K562 (cell line): ENCODE results near the gene PCBD2.
"Not testable (repeated sequence)": the region's sequence is repeated elsewhere in the genome, so short reads cannot be mapped to it uniquely, and the experiment has no call there.

Source experiments
- ADNP ChIP-seq: fragments of 200-800 bp; sonication (Bioruptor generic); IDR thresholded peaks from 2 replicates; pipeline ENCODE4 v1.6.1; 2016; ENCODE audit warnings: missing genetic modification characterization, missing compliant biosample characterization
- BRF2 ChIP-seq: IDR thresholded peaks from 3 replicates; pipeline ENCODE4 v1.6.1; 2011; ENCODE audit warnings: borderline replicate concordance, mild to moderate bottlenecking; ENCODE audit not compliant: insufficient read length, insufficient read depth
- CBFB ChIP-seq: sonication (generic); formaldehyde crosslinking; IDR thresholded peaks from 2 replicates; pipeline ENCODE4 v1.4.0; 2020; ENCODE audit warnings: mild to moderate bottlenecking, missing genetic modification reagents
- COPS2 ChIP-seq: fragments of 450-650 bp; conservative IDR thresholded peaks from 2 replicates; pipeline ENCODE4 v1.6.1; 2016; ENCODE audit warnings: mild to moderate bottlenecking, moderate library complexity
- EZH2 ChIP-seq: IDR thresholded peaks from 2 replicates; pipeline ENCODE4 v1.6.1; 2012; ENCODE audit warnings: low read depth, mild to moderate bottlenecking, inconsistent platforms, low read length, borderline replicate concordance
- HMGN3 ChIP-seq: IDR thresholded peaks from 2 replicates; pipeline ENCODE4 v1.6.1; 2011; ENCODE audit warnings: borderline replicate concordance, low read depth, mild to moderate bottlenecking, mixed read lengths, low read length; ENCODE audit not compliant: insufficient read length; ENCODE audit errors: extremely low read depth
- KAT2B ChIP-seq: IDR thresholded peaks from one replicate; pipeline ENCODE4 v1.6.1; 2012; ENCODE audit warnings: low read depth, mild to moderate bottlenecking, control low read depth, inconsistent platforms, low read length, moderate library complexity
- NFE2L1 ChIP-seq: fragments of 450-650 bp; IDR thresholded peaks from 2 replicates; pipeline ENCODE4 v1.6.1; 2016; ENCODE audit warnings: missing genetic modification characterization, low read depth, mild to moderate bottlenecking, missing compliant biosample characterization, moderate library complexity, borderline replicate concordance
- OTX1 ChIP-seq: fragments of 450-650 bp; formaldehyde crosslinking; IDR thresholded peaks from 2 replicates; pipeline ENCODE4 v1.4.0; 2022; ENCODE audit warnings: mild to moderate bottlenecking
- ZBTB7A ChIP-seq: IDR thresholded peaks from 2 replicates; pipeline ENCODE4 v1.6.1; 2011; ENCODE audit warnings: low read depth, mild to moderate bottlenecking, low read length, moderate library complexity, borderline replicate concordance; ENCODE audit not compliant: control insufficient read depth
- ZNF274 ChIP-seq: IDR thresholded peaks from 2 replicates; pipeline ENCODE4 v1.6.1; 2011; ENCODE audit warnings: low read depth, mild to moderate bottlenecking, low read length, moderate library complexity, borderline replicate concordance
- TF ChIP-seq, protein P1 (sequence below): sonication (generic); formaldehyde crosslinking; IDR thresholded peaks from 2 replicates; pipeline ENCODE4 v1.8.0; 2022; ENCODE audit warnings: mild to moderate bottlenecking, low read depth, missing genetic modification reagents
- TF ChIP-seq, protein P2 (sequence below), 3 experiments: IDR thresholded peaks in 2 of 3; conservative IDR thresholded peaks in 1 of 3; 2 replicates each; pipeline ENCODE4 v1.5.1; 2011 to 2012; ENCODE audit warnings: low read length in 3 of 3, mild to moderate bottlenecking in 3 of 3, control low read depth in 2 of 3, improper control_type of control experiment in 1 of 3, inconsistent platforms in 1 of 3, low read depth in 1 of 3, mixed read lengths in 1 of 3, moderate library complexity in 1 of 3; ENCODE audit not compliant: insufficient read depth in 2 of 3
- TF ChIP-seq, protein P3 (sequence below): sonication (generic); formaldehyde crosslinking; IDR thresholded peaks from 2 replicates; pipeline ENCODE4 v1.5.0; 2020; ENCODE audit warnings: missing genetic modification reagents

GRCh38 chr5:134880937-134881336 lies 24.0 kb upstream of the PCBD2 start:
- TF ChIP-seq ADNP (tag); HMGN3; ZNF274; BRF2; COPS2; EZH2; CBFB (CRISPR knock-in tag); ZBTB7A; OTX1 (CRISPR knock-in tag); KAT2B; NFE2L1 (tag): not testable (repeated sequence)
- TF ChIP-seq, protein P1, sequence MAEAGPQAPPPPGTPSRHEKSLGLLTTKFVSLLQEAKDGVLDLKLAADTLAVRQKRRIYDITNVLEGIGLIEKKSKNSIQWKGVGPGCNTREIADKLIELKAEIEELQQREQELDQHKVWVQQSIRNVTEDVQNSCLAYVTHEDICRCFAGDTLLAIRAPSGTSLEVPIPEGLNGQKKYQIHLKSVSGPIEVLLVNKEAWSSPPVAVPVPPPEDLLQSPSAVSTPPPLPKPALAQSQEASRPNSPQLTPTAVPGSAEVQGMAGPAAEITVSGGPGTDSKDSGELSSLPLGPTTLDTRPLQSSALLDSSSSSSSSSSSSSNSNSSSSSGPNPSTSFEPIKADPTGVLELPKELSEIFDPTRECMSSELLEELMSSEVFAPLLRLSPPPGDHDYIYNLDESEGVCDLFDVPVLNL (CRISPR knock-in tag): not testable (repeated sequence)
- TF ChIP-seq, protein P2, sequence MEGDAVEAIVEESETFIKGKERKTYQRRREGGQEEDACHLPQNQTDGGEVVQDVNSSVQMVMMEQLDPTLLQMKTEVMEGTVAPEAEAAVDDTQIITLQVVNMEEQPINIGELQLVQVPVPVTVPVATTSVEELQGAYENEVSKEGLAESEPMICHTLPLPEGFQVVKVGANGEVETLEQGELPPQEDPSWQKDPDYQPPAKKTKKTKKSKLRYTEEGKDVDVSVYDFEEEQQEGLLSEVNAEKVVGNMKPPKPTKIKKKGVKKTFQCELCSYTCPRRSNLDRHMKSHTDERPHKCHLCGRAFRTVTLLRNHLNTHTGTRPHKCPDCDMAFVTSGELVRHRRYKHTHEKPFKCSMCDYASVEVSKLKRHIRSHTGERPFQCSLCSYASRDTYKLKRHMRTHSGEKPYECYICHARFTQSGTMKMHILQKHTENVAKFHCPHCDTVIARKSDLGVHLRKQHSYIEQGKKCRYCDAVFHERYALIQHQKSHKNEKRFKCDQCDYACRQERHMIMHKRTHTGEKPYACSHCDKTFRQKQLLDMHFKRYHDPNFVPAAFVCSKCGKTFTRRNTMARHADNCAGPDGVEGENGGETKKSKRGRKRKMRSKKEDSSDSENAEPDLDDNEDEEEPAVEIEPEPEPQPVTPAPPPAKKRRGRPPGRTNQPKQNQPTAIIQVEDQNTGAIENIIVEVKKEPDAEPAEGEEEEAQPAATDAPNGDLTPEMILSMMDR (IDR thresholded peaks at IDR 0.05 in 2 of 3, conservative IDR thresholded peaks at IDR 0.05 in 1 of 3; ENCODE audit: insufficient read depth in 2 of 3, low read depth in 1 of 3, low read length in 3 of 3): not testable (repeated sequence)
- TF ChIP-seq, protein P3, sequence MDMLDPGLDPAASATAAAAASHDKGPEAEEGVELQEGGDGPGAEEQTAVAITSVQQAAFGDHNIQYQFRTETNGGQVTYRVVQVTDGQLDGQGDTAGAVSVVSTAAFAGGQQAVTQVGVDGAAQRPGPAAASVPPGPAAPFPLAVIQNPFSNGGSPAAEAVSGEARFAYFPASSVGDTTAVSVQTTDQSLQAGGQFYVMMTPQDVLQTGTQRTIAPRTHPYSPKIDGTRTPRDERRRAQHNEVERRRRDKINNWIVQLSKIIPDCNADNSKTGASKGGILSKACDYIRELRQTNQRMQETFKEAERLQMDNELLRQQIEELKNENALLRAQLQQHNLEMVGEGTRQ (CRISPR knock-in tag): not testable (repeated sequence)
